GM10266 (cell line): ENCODE data around the gene NSD2.
A peak's percentile ranks its signal among the peaks of the same experiment; 100 is the strongest.
"Not testable (repeated sequence)": the region's sequence is repeated elsewhere in the genome, so short reads cannot be mapped to it uniquely, and the experiment has no call there.

ENCODE experiments used
- DNase-seq: peaks from one replicate; pipeline ENCODE4 v3.0.0; 2012; ENCODE audit errors: extremely low spot score
- TF ChIP-seq, protein P1 (sequence below): IDR thresholded peaks from 2 replicates; pipeline ENCODE4 v1.5.1; 2012; ENCODE audit warnings: mild to moderate bottlenecking, low read depth; ENCODE audit not compliant: control insufficient read depth, insufficient read depth; ENCODE audit errors: missing control alignments

NSD2 gene

GRCh38 chr4:2009651-2010233, 138.5 kb downstream of the NSD2 start:
- peak; percentile 65 for DNase-seq
- TF ChIP-seq, protein P1, sequence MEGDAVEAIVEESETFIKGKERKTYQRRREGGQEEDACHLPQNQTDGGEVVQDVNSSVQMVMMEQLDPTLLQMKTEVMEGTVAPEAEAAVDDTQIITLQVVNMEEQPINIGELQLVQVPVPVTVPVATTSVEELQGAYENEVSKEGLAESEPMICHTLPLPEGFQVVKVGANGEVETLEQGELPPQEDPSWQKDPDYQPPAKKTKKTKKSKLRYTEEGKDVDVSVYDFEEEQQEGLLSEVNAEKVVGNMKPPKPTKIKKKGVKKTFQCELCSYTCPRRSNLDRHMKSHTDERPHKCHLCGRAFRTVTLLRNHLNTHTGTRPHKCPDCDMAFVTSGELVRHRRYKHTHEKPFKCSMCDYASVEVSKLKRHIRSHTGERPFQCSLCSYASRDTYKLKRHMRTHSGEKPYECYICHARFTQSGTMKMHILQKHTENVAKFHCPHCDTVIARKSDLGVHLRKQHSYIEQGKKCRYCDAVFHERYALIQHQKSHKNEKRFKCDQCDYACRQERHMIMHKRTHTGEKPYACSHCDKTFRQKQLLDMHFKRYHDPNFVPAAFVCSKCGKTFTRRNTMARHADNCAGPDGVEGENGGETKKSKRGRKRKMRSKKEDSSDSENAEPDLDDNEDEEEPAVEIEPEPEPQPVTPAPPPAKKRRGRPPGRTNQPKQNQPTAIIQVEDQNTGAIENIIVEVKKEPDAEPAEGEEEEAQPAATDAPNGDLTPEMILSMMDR: no peak

DNA sequence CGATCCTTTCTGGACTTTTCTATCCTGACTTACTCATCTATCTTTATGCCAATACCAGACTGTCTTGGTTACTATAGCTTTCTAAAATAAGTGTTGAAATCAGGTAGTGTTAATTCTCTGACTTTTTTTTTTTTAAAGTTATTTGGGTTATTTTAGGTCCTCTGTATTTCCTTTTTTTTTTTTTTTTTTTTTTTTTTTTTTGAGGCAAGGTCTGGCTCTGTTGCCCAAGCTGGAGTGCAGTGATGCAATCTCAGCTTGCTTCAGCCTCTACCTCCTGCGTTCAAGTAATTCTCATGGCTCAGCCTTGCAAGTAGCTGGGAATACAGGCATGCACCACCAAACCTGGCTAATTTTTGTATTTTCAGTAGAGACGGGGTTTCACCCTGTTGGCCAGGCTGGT, 140.4 kb downstream of the NSD2 start:
- DNase-seq: no peak
- TF ChIP-seq, protein P1: no peak

DNA sequence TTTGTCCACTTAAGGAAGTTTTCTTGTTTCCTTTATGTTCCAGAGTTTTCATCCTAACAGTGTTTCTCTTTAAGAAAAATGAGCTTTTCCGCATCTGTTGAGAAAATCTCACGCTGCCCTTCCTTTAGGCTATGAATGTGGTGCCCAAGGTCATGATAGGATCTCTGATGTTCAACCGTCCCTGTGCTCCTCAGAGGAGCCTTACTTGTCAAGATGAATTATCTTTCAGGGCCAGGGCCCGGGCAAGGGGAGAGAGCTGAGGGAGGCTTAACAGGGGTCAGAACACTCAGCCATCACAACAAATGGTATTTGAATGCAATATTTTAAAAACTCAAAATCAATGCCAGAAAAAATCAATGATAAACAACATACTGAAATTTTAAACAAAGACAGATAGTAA, 143.8 kb downstream of the NSD2 start:
- DNase-seq: no peak
- TF ChIP-seq, protein P1: no peak

DNA sequence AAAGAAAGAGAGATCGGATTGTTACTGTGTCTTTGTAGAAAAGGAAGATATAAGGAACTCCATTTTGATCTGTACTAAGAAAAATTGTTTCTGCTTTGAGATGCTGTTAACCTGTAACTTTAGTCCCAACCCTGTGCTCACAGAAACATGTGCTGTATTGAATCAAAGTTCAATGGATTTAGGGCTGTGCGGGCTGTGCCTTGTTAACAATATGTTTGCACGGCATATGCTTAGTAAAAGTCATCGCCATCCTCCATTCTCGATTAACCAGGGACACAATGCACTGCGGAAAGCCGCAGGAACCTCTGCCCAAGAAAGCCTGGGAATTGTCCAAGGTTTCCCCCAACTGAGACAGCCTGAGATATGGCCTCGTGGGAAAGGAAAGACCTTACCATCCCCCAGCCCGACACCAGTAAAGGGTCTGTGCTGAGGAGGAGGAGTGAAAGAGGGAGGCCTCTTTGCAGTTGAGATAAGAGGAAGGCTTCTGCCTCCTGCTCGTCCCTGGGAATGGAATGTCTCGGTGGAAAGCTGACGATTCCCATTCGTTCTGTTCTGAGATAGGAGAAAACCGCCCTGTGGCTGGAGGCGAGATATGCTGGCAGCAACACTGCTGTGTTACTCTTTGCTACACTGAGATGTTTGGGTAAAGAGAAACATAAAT, 150.3 kb downstream of the NSD2 start:
- DNase-seq: not testable (repeated sequence)

DNA sequence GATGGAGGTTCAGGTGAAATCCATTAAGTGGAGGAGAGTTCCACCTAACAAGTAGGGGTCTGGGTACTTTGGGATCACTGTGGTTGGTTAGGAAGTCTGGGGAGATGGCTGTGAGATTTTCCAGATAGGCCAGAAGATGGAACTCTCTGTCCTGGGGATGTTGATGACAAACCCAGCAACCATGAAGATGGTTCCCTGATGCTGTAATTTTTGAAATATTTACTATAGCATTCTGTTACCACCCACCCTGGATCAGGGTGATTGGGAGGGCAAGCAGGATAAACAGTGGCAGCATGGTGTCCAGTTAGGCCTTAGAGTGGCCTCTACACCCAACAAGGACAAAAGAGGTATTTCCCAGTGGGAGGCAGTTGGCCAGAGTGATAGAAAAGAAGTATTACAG, 153.5 kb downstream of the NSD2 start:
- TF ChIP-seq, protein P1: no peak
- no peak for DNase-seq

DNA sequence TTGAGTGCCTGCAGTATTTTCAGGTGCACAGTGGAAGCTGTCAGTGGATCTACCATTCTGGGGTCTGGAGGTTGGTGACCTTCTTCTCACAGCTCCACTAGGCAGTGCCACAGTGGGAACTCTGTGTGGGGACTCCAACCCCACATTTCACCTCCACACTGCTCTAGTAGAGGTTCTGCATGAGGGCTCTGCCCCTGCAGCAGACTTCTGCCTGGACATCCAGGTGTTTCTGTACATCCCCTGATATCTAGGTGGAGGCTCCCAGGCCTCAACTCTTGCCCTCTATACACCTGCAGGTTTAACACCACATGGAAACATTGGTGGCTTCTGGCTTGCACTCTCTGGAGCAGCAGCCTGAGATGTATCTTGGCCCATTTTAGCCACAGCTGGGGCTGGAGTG, 154.6 kb downstream of the NSD2 start:
- no peak for DNase-seq
- TF ChIP-seq, protein P1: no peak

DNA sequence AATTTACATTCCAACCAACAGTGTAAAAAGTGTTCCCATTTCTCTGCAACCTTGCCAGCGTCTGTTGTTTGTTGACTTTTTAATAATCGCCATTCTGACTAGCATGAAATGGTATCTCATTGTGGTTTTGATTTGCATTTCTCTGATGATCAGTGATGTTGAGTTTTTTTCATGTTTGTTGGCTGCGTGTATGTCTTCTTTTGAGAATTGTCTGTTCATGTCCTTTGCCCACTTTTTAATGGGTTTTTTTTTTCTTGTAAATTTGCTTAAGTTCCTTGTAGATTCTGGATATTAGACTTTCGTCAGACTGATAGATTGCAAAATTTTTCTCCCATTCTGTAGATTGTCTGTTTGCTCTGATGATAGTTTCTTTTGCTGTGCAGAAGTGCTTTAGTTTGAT, 155.9 kb downstream of the NSD2 start:
- DNase-seq: not testable (repeated sequence)

- not testable (repeated sequence) for DNase-seq
Observed at GRCh38 chr4:2031161-2031560, 160.0 kb downstream of the NSD2 start.
